Amniotic epithelial cell (primary cell): ENCODE data around the gene ADPGK.
A peak's percentile ranks its signal among the peaks of the same experiment; 100 is the strongest.

Experiments used
- DNase-seq: peaks from one replicate; pipeline ENCODE4 v3.0.0-alpha.2; 2010; ENCODE audit warnings: low read depth

The ADPGK gene

GRCh38 chr15:72790302-72790910 is 6.8 kb upstream of the ADPGK start:
- peak; percentile 31 for DNase-seq

DNA sequence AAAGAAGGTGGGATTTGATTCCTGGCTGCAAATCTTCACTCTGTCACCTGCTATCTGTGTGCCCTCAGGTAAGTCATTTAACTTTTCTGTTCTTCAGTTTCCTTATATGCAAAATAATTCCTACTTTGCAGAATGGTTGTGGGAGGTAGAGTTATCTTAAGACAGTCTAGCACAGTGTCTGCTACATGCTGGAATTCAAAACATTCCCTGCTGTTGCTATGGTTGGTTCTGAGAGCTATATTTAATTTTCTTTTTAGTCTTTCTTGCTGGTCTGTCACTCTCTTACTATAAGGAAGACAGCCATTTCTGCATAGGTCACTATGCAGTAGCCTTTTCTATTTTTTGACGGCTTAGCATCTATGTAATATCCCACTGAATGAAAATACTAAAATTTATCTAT is 4.0 kb upstream of the ADPGK start:
- no peak for DNase-seq

GRCh38 chr15:72786676-72787345 is 3.3 kb upstream of the ADPGK start:
- DNase-seq, result no peak

DNA sequence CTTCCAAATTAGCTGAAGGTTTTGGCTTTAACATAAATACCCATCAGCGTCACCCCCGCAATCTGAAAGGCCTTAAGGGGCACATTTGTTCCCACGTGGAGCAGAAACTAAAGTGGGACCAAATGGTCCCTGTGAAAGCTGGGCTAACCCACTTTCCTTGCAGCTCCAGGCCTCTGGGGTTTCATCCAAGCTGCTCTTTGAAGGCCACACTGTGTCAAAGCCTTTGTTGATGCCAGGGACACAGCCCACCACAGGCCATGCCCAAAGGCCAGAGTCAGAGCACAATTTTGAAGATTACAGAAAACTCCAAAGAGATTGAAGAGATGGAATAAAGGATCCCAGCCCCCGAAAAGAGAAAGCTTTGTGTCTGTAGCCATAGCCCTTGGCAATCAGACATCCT is 2.7 kb upstream of the ADPGK start:
- no peak for DNase-seq

DNA sequence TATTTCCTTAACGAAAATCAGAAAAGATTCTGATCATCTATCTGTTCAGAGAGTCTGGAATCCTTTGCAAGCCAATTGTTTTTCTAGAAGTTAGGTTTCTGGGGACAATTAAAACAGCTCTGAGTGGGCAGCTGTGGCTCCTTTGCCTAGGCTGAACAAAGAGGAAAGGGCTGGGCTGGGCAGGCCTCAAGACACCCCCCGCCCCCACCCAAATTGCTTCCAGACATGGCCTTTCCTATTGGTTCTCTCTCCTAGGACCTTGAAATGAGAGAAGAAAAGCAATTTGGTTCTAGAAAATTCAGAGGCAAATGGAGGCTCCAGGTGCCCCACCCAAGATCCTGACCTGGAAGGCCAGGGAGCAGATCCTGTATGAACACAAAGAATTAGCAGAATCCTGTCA is 2.3 kb upstream of the ADPGK start:
- no peak for DNase-seq

DNA sequence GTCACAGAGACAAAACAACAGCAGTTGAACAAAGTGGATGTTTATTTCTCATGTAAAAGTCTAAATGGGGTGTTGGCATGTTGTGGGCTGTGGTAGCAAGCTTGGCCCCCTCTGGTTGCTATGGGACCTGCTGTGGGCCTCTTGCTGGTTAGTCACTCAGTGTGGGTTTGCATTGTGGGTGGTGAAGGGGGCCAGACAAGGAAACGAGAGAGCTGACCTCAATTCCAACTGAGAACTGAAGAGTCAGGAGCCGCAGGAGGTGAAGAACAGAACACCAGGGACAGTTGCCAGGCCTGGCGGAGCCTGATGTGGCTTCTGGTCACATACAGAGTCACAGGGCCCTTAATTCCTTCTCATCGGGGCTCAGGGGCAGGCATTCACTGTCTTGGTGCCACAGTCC is 1.9 kb upstream of the ADPGK start:
- DNase-seq, result peak; percentile 77

DNA sequence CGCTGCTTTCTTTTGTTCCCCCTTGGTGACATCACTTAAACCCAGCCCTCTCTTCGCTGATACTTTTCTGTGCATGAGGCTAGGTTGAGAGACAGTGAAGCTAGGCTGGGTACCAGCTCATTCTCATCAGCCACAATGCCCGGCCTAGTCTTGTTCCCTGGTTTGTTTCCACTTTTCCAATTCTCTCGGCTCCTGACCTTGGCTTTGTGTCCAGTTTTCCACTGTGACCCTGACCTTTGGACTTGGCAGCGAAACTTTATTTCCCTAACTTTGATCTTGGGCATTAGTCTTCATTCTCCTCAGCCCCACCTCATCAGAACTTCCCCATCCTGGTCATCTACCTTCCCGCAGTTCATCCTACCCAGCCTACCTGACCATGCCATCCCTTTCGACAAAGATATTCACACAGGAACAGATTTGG is 908 bp upstream of the ADPGK start:
- no peak for DNase-seq

DNA sequence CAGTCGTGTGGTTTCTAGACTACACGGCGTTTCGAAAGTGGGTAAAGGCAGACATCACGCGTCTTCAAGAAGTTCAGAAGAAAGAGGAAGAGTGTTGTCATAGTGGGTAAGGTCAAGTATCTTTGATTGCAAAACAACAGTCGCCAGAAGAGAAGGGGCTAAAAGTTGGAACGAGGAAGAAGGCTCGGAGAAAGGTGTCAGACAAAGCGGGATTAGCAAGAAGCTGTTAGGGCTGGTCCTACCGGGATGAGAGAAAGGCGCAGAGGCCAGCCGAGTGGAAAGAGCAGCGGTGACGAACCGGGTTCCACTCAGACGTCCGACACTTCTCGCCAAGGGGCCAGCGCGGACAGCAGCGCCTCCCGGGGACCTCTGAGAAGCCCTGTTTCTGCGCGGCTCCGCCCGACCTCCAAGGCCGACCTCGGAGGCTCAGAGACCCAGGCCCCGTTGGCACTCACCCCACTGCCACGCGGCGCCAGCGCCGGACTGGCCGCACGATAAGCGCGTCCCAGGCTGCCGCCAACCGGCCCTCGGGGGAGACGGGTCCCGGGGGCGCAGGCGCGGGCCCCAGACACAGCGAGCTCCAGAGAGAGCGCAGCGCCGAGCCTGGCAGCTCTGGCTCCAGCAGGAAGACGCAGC is 436 bp downstream of the ADPGK start:
- DNase-seq, result peak; percentile 71

DNA sequence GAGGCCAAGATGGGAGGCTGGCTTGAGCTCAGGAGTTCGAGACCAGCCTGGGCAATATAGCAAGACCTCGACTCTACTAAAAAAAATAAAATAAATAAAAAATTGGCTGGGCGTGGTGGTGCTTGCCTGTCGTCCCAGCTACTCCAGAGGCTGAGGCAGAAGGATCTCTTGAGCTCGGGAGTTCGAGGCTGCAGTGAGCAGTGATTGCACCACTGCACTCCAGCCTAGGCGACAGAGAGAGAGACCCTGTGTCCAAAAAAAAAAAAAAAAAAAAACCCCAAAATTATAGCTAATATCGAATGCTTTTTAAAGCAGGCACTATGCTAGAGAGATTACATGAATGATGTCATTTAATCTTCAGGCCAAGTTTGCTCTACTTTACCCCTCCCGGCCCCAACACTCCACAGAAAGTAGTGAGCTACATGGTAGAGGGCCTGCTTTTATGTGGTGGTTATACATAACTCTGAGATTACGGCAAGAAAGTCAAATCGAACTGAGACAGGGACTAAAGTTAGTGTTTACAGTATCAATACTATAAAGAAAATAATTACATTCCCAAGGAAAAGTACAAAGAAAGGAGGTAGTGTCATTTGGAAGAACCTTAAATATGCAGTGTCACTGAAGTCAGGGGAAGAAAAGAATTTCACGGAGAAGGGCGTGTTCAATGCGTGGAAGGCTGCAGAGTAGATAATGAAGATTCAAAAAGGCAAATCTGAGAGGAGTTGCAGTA is 1.1 kb downstream of the ADPGK start:
- DNase-seq, result no peak

- no peak for DNase-seq
These were observed 1.9 kb downstream of the ADPGK start for GRCh38 chr15:72781631-72782030.

- peak; percentile 89 for DNase-seq
These were observed 4.8 kb downstream of the ADPGK start for GRCh38 chr15:72778796-72779195.

DNA sequence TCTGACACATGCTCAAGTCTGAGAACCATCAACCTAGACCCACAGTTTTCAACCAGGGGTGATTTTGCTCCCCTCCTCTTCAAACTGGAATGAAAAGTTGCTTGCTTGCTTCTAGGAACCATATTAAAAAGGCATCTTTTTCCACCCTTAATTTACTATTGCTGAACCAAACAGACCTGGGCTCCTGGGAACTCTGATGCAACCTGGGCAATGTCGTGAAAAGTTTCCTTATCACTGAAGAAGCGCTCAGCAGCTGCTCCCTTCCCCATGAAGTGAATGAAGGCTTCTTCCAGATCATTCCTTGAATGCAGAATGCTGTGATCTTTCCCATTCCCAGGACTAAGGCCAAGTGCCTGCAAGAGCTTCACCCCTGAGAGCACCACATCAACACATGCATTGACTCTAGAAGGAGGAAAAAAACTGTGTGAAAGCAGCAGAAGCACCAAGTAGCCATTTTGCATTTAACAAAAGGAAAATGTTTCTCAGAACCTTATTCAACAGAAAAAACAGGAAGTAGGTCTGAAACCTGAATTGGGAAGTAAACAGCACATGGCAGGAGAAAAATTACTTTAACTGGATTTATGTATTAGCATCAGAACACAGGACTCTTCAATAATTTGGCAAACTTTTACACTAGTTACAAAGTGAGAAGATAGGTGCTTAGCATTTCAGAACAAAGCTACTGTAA is 8.7 kb downstream of the ADPGK start:
- no peak for DNase-seq

DNA sequence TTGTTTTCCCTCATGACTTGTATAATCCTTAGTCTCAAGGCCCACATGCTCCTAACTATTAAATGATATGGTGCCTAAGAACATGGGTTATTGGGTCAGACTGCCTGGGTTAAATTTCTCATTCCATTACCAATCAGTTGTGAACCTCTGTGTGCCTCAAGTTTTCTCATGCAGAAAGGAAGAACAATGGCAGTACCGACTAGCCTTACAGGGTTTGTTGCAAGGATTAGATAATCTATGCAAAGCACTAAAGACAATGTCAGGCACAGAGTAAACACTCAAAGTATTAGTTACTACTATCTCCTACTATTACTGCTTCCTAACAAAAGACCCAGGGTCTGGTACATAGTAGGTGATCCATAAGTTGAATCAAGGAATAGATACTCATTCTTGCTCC is 12.2 kb downstream of the ADPGK start:
- DNase-seq, result no peak

DNA sequence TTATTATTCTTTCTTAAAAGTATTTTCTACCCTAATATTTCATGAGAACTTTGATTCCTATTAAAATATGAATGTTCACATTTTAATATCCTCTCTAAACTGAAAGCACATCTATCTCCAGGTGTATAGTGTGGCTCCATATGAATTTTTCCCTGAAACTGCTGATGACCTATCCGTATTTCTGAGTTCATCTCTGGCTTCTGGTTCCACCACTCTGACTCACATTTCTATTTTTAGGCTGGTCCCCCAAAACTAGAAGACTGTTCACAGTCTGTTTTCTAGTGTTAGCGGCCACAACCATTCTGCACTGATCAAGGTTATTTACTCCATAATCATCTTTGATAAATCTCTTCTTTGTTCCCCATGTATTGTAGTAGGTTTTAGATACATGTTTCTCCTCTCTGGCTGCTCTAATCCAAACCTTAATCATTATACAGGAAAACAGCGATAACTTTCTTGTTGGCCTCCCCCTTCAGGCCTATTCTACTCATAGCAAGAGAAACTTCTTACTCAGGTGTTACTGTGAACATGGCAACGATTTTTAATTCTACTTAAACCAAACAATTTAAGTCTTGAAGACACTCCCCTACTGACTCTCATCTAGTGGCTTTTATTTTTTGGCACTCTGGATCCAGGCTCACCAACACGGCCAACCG is 12.8 kb downstream of the ADPGK start:
- no peak for DNase-seq

DNA sequence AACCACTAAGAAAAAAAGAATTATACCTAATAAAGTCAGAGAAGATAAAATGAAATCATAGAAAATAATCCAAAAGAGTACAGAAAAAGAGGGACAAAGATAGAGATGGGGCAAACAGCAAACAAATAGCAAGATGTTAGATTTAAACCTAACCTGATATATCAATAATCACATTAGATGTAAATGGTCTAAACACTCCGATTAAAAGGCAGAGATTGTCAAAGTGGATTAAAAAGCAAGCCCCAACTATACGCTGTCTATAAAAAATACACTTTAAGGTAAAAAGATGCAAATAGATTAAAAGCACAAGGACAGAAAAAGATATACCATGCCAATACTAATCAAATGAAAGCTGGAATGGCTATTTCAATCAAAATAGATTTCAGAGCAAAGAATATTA is 16.8 kb downstream of the ADPGK start:
- no peak for DNase-seq

DNA sequence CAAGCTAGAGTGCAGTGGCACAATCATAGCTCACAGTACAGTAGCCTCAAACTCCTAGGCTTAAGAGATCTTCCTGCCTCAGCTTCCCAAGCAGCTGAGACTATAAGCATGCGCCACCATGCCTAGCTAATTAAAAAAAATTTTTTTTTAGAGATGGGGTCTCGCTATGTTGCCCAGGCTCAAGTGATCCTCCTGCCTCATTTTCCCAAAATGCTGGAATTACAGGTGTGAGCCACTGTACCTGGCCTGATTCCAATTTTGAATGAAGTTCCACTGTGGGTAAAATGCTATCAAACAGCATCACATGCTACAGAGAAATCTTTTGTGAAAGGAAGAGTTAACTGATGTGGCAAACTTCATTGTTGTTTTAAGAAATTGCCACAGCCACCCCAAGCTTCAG is 17.5 kb downstream of the ADPGK start:
- DNase-seq, result no peak

- DNase-seq, result no peak
These were observed 18.9 kb downstream of the ADPGK start for GRCh38 chr15:72764656-72765055.

- DNase-seq, result no peak
These were observed 22.8 kb downstream of the ADPGK start for GRCh38 chr15:72760590-72761260.

DNA sequence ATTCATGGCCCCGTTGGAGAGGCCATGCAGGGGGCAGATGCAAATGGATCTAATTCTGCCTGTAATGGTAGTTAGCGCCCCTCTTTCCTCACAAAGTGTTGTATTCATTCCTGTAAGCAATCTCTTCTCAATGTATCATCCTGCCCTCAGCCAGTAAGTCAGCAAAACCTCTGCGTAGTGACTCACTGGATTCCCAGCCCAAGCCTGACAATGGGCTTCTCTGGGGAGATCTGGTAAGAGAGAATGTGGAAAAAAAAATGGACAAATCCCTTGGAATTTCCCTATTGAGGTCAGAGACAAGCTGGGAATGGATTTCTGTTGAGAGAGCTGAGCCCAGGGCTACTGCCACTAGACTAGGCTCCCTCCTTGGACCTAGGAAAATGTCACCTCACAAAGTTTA is 25.4 kb downstream of the ADPGK start:
- peak; percentile 97 for DNase-seq

GRCh38 chr15:72754096-72754495 is 29.5 kb downstream of the ADPGK start:
- DNase-seq, result peak; percentile 6

DNA sequence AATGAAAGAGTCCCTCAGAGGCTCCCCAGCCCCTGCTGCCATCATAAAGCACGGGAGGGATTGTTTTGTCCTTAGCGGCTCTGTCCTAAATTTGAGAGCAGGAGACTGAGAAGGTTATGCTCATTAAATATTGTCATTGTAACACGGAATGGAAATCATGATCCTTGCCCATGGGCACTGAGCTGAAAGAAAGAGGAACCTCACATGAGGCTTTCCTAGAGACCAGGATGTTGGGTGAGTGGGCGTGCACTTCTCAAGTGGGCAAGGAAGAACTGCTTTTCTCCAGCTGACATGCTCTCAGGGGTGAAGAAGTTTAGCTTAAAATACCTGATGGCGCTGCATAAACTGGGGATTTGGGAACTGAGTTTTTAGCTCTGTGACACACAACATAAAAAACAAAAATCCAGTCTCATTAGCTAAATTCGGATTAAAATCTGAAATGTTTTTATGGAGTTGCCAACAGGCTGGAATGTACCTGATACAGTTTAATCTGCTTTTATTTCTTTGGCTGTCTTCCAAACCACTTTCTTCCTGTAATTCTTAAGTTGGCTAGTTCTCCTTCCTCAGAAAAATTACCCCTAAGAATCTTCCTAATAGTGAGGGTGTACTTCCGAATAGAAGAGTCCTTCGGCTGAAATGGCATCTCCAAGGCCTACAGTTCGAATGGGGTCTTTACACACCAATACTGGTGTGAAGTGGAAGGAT is 31.7 kb downstream of the ADPGK start:
- peak; percentile 30 for DNase-seq
